ENCODE data around the gene POLN.

- TF ChIP-seq CEBPB (IDR thresholded peaks at IDR 0.05; ENCODE audit: low read depth, low read length) (no peak), SMC3 (IDR thresholded peaks at IDR 0.05; ENCODE audit: low read depth, low read length) (no peak), BHLHE40 (IDR thresholded peaks at IDR 0.05; ENCODE audit: low read depth, low read length) (no peak), RFX5 (IDR thresholded peaks at IDR 0.05; ENCODE audit: low read depth, low read length) (no peak), USF2 (IDR thresholded peaks at IDR 0.05; ENCODE audit: low read depth, low read length) (no peak), POLR2A (IDR thresholded peaks at IDR 0.05; ENCODE audit: low read depth, low read length) (no peak), MAZ (IDR thresholded peaks at IDR 0.05; ENCODE audit: borderline replicate concordance, low read depth, low read length) (no peak), FOS (IDR thresholded peaks at IDR 0.05; ENCODE audit: low read depth, low read length) (no peak), NFE2L2 (IDR thresholded peaks at IDR 0.05; ENCODE audit: low read depth, low read length) (no peak)
- TF ChIP-seq, protein P1, sequence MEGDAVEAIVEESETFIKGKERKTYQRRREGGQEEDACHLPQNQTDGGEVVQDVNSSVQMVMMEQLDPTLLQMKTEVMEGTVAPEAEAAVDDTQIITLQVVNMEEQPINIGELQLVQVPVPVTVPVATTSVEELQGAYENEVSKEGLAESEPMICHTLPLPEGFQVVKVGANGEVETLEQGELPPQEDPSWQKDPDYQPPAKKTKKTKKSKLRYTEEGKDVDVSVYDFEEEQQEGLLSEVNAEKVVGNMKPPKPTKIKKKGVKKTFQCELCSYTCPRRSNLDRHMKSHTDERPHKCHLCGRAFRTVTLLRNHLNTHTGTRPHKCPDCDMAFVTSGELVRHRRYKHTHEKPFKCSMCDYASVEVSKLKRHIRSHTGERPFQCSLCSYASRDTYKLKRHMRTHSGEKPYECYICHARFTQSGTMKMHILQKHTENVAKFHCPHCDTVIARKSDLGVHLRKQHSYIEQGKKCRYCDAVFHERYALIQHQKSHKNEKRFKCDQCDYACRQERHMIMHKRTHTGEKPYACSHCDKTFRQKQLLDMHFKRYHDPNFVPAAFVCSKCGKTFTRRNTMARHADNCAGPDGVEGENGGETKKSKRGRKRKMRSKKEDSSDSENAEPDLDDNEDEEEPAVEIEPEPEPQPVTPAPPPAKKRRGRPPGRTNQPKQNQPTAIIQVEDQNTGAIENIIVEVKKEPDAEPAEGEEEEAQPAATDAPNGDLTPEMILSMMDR (conservative IDR thresholded peaks at IDR 0.05; ENCODE audit: low read depth, low read length): no peak
These were observed 28.6 kb upstream of the POLN start for GRCh38 chr4:2270341-2271165.

All from IMR-90 (cell line).